GM12872 (cell line): ENCODE measurements around the gene SLC9B2.
A peak's percentile ranks its signal among the peaks of the same experiment; 100 is the strongest.

Experiments used
- TF ChIP-seq, protein P1 (sequence below): IDR thresholded peaks from 3 replicates; pipeline ENCODE4 v1.5.1; 2011; ENCODE audit warnings: low read depth, mild to moderate bottlenecking, low read length, moderate library complexity; ENCODE audit not compliant: insufficient read depth

The SLC9B2 gene

GRCh38 chr4:103052145-103052544 lies 24.4 kb downstream of the SLC9B2 start:
- TF ChIP-seq, protein P1, sequence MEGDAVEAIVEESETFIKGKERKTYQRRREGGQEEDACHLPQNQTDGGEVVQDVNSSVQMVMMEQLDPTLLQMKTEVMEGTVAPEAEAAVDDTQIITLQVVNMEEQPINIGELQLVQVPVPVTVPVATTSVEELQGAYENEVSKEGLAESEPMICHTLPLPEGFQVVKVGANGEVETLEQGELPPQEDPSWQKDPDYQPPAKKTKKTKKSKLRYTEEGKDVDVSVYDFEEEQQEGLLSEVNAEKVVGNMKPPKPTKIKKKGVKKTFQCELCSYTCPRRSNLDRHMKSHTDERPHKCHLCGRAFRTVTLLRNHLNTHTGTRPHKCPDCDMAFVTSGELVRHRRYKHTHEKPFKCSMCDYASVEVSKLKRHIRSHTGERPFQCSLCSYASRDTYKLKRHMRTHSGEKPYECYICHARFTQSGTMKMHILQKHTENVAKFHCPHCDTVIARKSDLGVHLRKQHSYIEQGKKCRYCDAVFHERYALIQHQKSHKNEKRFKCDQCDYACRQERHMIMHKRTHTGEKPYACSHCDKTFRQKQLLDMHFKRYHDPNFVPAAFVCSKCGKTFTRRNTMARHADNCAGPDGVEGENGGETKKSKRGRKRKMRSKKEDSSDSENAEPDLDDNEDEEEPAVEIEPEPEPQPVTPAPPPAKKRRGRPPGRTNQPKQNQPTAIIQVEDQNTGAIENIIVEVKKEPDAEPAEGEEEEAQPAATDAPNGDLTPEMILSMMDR: no peak

GRCh38 chr4:103050736-103051436 lies 25.7 kb downstream of the SLC9B2 start:
- TF ChIP-seq, protein P1: no peak

DNA sequence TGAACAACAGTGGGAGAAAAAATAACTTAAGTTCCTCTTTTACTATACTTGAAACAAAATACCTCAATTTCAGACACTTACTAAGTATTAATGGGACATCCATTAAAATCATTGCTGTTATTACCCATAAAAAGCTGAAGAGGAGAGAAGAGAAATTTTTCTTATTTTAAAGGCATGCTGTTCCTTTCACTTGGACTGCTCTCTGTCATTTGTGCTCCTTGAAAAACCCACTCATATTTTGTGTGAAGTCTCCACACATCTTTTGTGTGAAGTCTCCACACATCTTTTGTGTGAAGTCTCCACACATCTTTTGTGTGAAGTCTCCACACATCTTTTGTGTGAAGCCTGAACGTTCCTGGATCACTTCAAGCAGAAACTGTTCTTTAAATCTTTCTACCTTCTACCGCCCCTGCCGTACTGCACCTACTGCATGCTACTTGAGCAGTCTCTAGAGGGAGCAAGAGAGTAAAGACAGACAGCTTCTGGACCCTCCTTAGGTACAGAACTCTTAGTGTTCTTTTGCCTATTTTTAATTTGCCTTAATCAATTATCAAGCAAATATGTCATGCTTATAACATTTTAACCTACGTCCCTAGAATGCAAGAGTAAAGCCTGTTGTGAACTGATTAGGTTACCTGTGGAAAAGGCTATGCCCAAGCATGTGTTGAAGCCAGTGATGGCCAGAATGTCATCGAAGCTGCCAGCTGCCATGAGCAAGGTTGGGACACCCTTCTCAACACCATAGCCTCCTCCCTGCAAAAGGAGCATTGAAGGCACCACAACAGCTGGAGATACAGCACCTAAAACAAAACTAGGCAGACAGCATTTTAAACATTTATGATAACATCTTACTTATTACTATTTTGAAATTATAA lies 29.9 kb downstream of the SLC9B2 start:
- TF ChIP-seq, protein P1: peak; percentile 84

DNA sequence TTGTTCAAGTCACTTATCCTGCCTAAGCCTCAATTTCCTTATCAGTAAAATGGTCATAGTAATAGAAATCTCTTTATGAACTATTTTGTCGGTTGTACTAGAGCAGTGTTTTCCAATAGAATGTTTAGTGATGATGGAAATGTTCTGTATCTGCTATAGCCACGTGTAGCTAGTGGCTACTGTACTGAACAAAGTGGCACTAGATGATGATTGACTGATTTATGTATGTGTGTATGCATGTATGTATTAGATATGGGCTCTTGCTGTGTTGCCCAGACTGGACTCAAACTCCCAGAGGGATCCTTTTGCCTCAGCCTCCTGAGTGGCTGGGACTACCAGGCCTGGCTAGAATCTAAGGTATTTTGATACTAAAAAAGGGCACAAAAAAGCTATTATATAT lies 32.4 kb downstream of the SLC9B2 start:
- TF ChIP-seq, protein P1: no peak

DNA sequence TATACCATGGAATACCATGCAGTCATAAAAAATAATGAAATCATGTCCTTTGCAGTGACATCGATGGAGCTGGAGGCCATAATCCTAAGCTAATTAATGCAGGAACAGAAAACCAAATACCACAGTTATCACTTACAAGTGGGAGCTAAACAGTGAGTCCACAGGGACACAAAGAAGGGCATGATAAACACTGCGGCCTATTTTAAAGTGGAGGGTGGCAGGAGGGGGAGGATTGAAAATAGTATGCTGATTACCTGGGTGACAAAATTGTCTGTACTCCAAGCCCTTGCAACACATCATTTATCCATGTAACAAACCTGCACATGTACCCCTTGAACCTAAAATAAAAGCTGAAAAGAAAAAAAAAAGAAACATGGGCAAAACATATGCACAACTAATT lies 40.4 kb downstream of the SLC9B2 start:
- TF ChIP-seq, protein P1: no peak

DNA sequence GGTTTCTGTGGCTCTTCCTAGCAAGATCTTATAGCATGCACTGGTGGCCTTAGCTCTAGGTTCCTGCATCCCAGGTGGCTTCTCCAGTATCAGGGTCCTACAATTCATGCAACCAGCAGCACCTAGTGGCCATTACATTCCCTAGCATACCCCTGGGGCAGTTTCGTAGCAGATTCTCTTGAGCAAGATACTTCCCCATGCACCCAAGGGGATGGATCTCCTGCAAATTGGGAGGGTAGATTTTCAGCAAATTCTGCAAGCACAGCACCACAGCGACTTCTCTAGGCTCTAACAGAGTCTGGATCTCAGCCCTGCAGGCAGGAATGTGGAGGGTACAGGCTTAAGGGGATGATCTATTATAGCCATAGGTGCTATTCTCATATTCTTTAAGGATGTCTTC lies 44.0 kb downstream of the SLC9B2 start:
- TF ChIP-seq, protein P1: peak; percentile 69

GRCh38 chr4:103030791-103031190 lies 45.8 kb downstream of the SLC9B2 start:
- TF ChIP-seq, protein P1: no peak
